GM12864 (cell line): Measurements from ENCODE around the gene MAPRE2.

Source experiments
- DNase-seq: peaks from one replicate; pipeline ENCODE4 v3.0.0-alpha.2; 2011; ENCODE audit warnings: low read depth
- H3K4me3 ChIP-seq: 2 replicates; pipeline ENCODE4 v1.5.1; 2011; ENCODE audit warnings: mild to moderate bottlenecking, low read depth, low read length, control low read depth
- CTCF ChIP-seq: IDR thresholded peaks from 2 replicates; pipeline ENCODE4 v1.5.1; 2011; ENCODE audit warnings: low read depth, mild to moderate bottlenecking, moderate library complexity, low read length, control low read depth, inconsistent platforms; ENCODE audit errors: missing control alignments

MAPRE2 gene

GRCh38 chr18:35155398-35156117, 114.3 kb downstream of the MAPRE2 start:
- DNase-seq: no peak
- TF ChIP-seq CTCF: no peak
- no peak overlapping the region for H3K4me3 ChIP-seq

GRCh38 chr18:35157181-35157580, 116.0 kb downstream of the MAPRE2 start:
- no peak for DNase-seq
- no peak overlapping the region for H3K4me3 ChIP-seq
- TF ChIP-seq CTCF: no peak

GRCh38 chr18:35158728-35159450, 117.7 kb downstream of the MAPRE2 start:
- TF ChIP-seq CTCF: no peak
- no peak for DNase-seq
- no peak overlapping the region for H3K4me3 ChIP-seq

- no peak for DNase-seq
These were observed 118.6 kb downstream of the MAPRE2 start for GRCh38 chr18:35159782-35160181.

GRCh38 chr18:35161485-35161884, 120.3 kb downstream of the MAPRE2 start:
- no peak for TF ChIP-seq CTCF
- H3K4me3 ChIP-seq: no peak overlapping the region
- no peak for DNase-seq

More at GRCh38 chr18:35159782-35160181, 118.6 kb downstream of the MAPRE2 start:
- no peak overlapping the region for H3K4me3 ChIP-seq
- TF ChIP-seq CTCF: no peak

GRCh38 chr18:35161934-35162333, 120.7 kb downstream of the MAPRE2 start:
- TF ChIP-seq CTCF: no peak
- no peak overlapping the region for H3K4me3 ChIP-seq
- DNase-seq: no peak
